Ovary (tissue), 9 donors: ENCODE results near the gene ASMTL. TPM values are rescaled to one million over a fixed set of nuclear protein-coding genes. Genes with fewer than 3 reads are reported as not detected.
"Not testable (repeated sequence)": the region's sequence is repeated elsewhere in the genome, so short reads cannot be mapped to it uniquely, and the experiment has no call there.

Experiments used
- DNase-seq, 5 donors: peaks; one replicate each; pipeline ENCODE4 v3.0.0-alpha.2; 2019 to 2020
- H3K27ac ChIP-seq, 2 donors: fragments of 200-600 bp; one replicate each; pipeline versions ENCODE4 v1.5.1 to v1.8.0; 2019 to 2022
- H3K27me3 ChIP-seq: fragments of 200-600 bp; one replicate; pipeline ENCODE4 v1.8.0; 2022
- H3K36me3 ChIP-seq: fragments of 200-600 bp; sonication (generic); one replicate; pipeline ENCODE4 v1.5.1; 2019
- H3K4me1 ChIP-seq: one replicate; pipeline ENCODE4 v1.8.1; 2013; ENCODE audit warnings: mild to moderate bottlenecking, moderate library complexity; ENCODE audit not compliant: insufficient read depth
- H3K4me3 ChIP-seq: fragments of 200-600 bp; sonication (generic); one replicate; pipeline ENCODE4 v1.5.1; 2017
- H3K9me3 ChIP-seq, 2 donors: fragments of 200-600 bp in 1 of 2; sonication (generic) in 1 of 2; one replicate each; pipeline versions ENCODE4 v1.5.1 to v1.8.1; 2013 to 2019; ENCODE audit warnings: mild to moderate bottlenecking in 1 of 2, moderate library complexity in 1 of 2
- EP300 ChIP-seq: sonication (generic); formaldehyde crosslinking; IDR thresholded peaks from one replicate; pipeline ENCODE4 v1.6.1; 2017; ENCODE audit warnings: antibody characterized with exemption
- POLR2A ChIP-seq: fragments of 450-650 bp; IDR thresholded peaks from one replicate; pipeline ENCODE4 v1.6.1; 2017; ENCODE audit warnings: antibody characterized with exemption, mild to moderate bottlenecking, moderate library complexity
- WGBS, 3 donors: extraction: QIAGEN DNeasy Blood & Tissue Kit in 1 of 3; methylation state at CpG; one replicate each; pipeline versions ENCODE4 v1.1.5 to v1.1.7; 2013 to 2017; 5-methylcytosine and 5-hydroxymethylcytosine counted together
- intact Hi-C, 4 donors: fragments of 100-400 bp; cut with DNase I; formaldehyde crosslinking; loops; one replicate each; pipeline versions ENCODE4 v1.11.0 to v1.15.1; 2022 to 2023
- polyA plus RNA-seq, 2 donors: library from polyadenylated mRNA; stranded (reverse); fragments of 200-250 nt in 1 of 2; fragments of 350-450 nt in 1 of 2; fragmentation: Illumina TruSeq in 1 of 2; extraction: RNeasy Lipid Tissue Mini Kit (QIAGEN cat#74804) in 1 of 2; gene quantifications; one replicate each; pipeline ENCODE4 v1.2.3, GENCODE V29; 2013 to 2014
- total RNA-seq, 7 donors: library from RNA; depleted of rRNA in 2 of 7; stranded (reverse); fragments of >200 nt in 2 of 7; fragmentation: NEBNext Ultra II Directional in 3 of 7; extraction: Animal tissue kit (Norgen Biotek cat#: 25700) in 3 of 7; gene quantifications; one replicate each; pipeline versions ENCODE4 v1.1.0 to v1.2.4, GENCODE V29; 2016 to 2023
- TF ChIP-seq, protein P1 (sequence below), 3 donors: fragments of 450-650 bp in 2 of 3; fragments of 200-600 bp in 1 of 3; IDR thresholded peaks; one replicate each; pipeline versions ENCODE4 v1.5.1 to v1.8.0; 2016 to 2022; ENCODE audit warnings: antibody characterized with exemption in 3 of 3, mild to moderate bottlenecking in 1 of 3
- donor health status: DM: no; HTN: no; CAD: no; lungs with moderate emphysema.
- donor health status: DM: no; HTN: no; CAD: no.
- donor health status: Bipolar disorder and iron deficiency.
- donor health status: DM: yes; HTN: yes; CAD: no.
- donor health status: DM: no; HTN: no; CAD: no.
- donor health status: DM: yes; HTN: yes; CAD: no.

The ASMTL gene
- total and polyA plus RNA-seq, 9 donors, result 21.3 to 48.9 (median 40.7) TPM

DNA sequence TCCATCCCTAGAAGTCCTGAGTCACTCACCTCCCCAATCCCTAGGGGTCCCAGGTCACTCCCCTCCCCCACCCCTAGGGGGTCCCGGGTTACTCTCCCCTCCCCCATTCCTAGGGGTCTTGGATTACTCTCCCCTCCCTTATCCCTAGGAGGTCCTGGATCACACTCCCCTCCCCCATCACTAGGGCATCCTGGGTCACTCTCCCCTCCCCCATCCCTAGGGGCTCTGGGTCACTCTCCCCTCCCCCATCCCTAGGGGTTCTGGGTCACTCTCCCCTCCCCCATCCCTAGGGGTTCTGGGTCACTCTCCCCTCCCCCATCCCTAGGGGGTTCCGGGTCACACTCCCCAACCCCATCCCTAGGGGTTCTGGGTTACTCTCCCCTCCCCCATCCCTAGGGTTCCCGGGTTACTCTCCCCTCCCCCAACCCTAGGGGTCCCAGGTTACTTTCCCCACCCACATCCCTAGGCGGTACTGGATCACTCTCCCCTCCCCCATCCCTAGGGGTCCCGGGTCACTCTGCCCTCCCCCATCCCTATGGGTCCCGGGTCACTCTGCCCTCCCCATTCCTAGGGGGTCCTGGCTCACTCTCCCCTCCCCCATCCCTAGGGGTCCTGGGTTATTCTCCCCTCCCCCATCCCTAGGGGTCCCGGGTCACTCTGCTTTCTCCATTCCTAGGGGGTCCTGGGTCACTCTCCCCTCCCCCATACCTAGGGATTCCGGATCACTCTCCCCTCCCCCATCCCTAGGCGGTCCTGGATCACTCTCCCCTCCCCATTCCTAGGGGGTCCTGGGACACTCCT is 2.1 kb downstream of the ASMTL start:
- no peak overlapping the region for H3K4me3 ChIP-seq
- no peaks in the 10 kb centered on the region for H3K36me3 ChIP-seq
- no peaks in the 10 kb centered on the region for H3K27me3 ChIP-seq
- 73 to 76% (median 75%) methylated on average over 9 of the region's 9 CpGs for WGBS, 3 donors
- intact Hi-C loops, result loop anchor here in 3 of 4 donors (5.0 to 10.0 kb wide), 4 partner anchors 142 to 1154 kb away; partner anchors contain the start of gene AKAP17A (in 2 of the 3)
- no peak overlapping the region for H3K27ac ChIP-seq
- peak in 2 of 5 donors; percentile 33 to 53 for DNase-seq
- no peaks in the 10 kb centered on the region for H3K9me3 ChIP-seq
- H3K4me1 ChIP-seq, result peaks cover 7% of the 10 kb centered on the region
- TF ChIP-seq, protein P1, sequence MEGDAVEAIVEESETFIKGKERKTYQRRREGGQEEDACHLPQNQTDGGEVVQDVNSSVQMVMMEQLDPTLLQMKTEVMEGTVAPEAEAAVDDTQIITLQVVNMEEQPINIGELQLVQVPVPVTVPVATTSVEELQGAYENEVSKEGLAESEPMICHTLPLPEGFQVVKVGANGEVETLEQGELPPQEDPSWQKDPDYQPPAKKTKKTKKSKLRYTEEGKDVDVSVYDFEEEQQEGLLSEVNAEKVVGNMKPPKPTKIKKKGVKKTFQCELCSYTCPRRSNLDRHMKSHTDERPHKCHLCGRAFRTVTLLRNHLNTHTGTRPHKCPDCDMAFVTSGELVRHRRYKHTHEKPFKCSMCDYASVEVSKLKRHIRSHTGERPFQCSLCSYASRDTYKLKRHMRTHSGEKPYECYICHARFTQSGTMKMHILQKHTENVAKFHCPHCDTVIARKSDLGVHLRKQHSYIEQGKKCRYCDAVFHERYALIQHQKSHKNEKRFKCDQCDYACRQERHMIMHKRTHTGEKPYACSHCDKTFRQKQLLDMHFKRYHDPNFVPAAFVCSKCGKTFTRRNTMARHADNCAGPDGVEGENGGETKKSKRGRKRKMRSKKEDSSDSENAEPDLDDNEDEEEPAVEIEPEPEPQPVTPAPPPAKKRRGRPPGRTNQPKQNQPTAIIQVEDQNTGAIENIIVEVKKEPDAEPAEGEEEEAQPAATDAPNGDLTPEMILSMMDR (IDR thresholded peaks at IDR 0.05), result no peak
- no peak for TF ChIP-seq POLR2A
- TF ChIP-seq EP300, result no peak

DNA sequence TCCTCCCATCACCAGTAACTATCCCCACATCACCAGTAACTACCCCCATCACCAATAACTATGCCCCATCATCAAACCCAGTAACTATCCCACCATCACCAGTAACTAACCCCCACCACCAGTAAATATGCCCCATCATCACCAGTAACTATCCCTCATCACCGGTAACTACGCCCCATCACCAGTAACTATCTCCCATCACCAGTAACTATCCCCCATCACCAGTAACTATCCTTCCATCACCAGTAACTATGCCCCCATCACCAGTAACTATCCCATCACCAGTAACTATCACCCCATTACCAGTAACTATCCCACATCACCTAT is 2.9 kb downstream of the ASMTL start:
- no peaks in the 10 kb centered on the region for H3K36me3 ChIP-seq
- no peaks in the 10 kb centered on the region for H3K9me3 ChIP-seq
- no peak for DNase-seq
- no peaks in the 10 kb centered on the region for H3K27me3 ChIP-seq
- peaks cover 7% of the 10 kb centered on the region for H3K4me1 ChIP-seq
- intact Hi-C loops, result loop anchor here in 3 of 4 donors (5.0 to 10.0 kb wide), 4 partner anchors 143 to 1155 kb away; partner anchors contain the start of gene AKAP17A (in 2 of the 3)
- H3K4me3 ChIP-seq, result no peak overlapping the region
- TF ChIP-seq EP300, result no peak
- no peak for TF ChIP-seq POLR2A
- TF ChIP-seq, protein P1 (IDR thresholded peaks at IDR 0.05), result no peak
- no peak overlapping the region for H3K27ac ChIP-seq
- WGBS, 3 donors, result 89 to 98% (median 97%) methylated on average over 2 of the region's 2 CpGs

DNA sequence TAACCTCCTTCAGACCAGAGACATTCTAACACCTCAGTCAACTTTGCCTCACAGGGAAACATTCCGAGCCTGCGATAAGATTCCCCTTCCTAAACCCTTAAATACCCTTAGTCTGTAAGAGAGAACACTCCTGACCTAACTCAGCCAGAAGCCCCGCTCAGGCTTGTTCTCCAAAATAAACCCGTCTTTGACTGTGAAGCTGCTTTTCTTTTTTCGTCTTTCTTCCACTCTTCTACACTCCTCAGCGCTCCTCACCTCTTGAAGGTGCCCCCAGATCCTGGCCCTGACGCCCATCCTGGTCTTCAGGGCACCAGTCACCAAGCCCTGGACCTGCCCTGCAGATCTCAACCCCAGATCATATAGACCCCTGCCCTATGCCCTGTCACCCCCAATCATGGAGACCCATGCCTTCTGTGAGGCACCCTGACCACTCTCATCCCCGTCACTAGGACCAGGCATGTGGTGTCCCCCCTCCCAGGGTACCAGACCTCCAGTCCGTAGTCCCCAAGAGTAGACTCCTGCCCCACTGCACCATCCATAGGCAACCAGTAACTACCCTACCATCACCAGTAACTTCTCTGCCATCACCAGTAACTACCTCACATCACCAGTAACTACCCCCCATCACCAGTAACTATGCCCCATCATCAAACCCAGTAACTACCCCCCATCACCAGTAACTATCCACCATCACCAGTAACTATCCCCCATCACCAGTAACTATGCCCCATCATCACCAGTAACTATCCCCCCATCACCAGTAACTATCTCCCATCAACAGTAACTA is 3.5 kb downstream of the ASMTL start:
- intact Hi-C loops, result no loop called here
- H3K27ac ChIP-seq, result no peak overlapping the region
- no peaks in the 10 kb centered on the region for H3K27me3 ChIP-seq
- TF ChIP-seq POLR2A, result no peak
- TF ChIP-seq, protein P1 (IDR thresholded peaks at IDR 0.05), result no peak
- TF ChIP-seq EP300, result no peak
- peaks cover 7% of the 10 kb centered on the region for H3K4me1 ChIP-seq
- DNase-seq, result peak in 1 of 5 donors; percentile 25
- H3K9me3 ChIP-seq, result no peaks in the 10 kb centered on the region
- no peaks in the 10 kb centered on the region for H3K36me3 ChIP-seq
- 87 to 91% (median 88%) methylated on average over 9 of the region's 9 CpGs for WGBS, 3 donors
- H3K4me3 ChIP-seq, result no peak overlapping the region

DNA sequence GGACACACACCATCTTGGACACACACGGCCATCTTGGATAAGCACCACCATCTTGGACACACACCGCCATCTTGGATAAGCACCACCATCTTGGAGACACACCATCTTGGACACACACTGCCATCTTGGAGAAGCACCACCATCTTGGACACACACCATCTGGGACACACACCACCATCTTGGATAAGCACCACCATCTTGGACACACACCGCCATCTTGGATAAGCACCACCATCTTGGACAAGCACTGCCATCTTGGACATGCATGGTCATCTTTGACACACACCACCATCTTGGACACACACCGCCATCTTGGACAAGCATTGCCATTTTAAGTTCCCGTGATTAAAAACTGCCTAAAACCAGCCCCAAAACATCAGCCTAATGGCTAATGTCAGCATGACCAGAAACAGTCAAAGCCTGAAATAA is 4.1 kb downstream of the ASMTL start:
- H3K4me1 ChIP-seq, H3K36me3 ChIP-seq, H3K27ac ChIP-seq, intact Hi-C loops, H3K4me3 ChIP-seq, H3K9me3 ChIP-seq, H3K27me3 ChIP-seq: not testable (repeated sequence)
- DNase-seq, result peak in 2 of 5 donors; percentile 2 to 6
- 96 to 98% (median 97%) methylated on average over 5 of the region's 5 CpGs for WGBS, 3 donors

DNA sequence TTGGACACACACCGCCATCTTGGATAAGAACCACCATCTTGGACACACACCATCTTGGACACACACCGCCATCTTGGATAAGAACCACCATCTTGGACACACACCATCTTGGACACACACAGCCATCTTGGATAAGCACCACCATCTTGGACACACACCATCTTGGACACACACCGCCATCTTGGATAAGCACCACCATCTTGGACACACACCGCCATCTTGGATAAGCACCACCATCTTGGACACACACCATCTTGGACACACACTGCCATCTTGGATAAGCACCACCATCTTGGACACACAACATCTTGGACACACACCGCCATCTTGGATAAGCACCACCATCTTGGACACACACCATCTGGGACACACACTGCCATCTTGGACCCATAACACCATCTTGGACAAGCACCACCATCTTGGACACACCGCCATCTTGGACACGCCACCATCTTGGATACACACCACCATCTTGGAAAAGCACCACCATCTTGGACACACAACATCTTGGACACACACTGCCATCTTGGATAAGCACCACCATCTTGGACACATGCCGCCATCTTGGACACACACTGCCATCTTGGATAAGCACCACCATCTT is 4.6 kb downstream of the ASMTL start:
- H3K4me3 ChIP-seq, H3K27ac ChIP-seq, H3K36me3 ChIP-seq, intact Hi-C loops, H3K27me3 ChIP-seq, H3K9me3 ChIP-seq, H3K4me1 ChIP-seq: not testable (repeated sequence)
- peak in 2 of 5 donors; percentile 12 to 25 for DNase-seq
- 92 to 99% (median 94%) methylated on average over 8 of the region's 8 CpGs for WGBS, 3 donors

DNA sequence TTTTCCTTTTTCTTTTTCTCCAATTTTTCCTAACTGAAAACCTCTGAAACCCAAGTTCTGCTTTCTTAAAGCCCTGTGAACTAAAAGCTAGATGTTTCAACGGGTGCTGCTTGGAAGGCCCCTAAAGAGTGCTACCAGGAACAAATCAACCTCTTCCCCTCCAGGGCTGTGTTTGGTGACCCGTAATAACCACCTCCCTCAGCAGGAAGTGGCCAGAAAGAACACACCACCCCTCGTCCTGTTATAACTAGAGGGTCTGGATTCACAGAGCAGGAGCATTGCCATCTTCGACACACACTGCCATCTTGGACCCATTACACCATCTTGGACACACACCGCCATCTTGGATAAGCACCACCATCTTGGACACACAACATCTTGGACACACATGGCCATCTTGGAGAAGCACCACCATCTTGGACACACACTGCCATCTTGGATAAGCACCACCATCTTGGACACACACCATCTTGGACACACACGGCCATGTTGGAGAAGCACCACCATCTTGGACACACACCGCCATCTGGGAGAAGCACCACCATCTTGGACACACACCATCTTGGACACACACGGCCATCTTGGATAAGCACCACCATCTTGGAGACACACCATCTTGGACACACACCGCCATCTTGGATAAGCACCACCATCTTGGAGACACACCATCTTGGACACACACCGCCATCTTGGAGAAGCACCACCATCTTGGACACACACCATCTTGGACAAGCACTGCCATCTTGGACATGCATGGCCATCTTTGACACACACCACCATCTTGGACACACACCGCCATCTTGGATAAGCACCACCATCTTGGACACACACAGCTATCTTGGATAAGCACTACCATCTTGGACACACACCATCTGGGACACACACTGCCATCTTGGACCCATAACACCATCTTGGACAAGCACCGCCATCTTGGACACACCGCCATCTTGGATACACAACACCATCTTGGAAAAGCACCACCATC is 5.4 kb downstream of the ASMTL start:
- intact Hi-C loops, H3K9me3 ChIP-seq, H3K4me1 ChIP-seq, H3K4me3 ChIP-seq, H3K27ac ChIP-seq, H3K36me3 ChIP-seq, H3K27me3 ChIP-seq: not testable (repeated sequence)
- WGBS, 3 donors, result 93 to 96% (median 94%) methylated on average over 13 of the region's 13 CpGs
- peak in 2 of 5 donors; percentile 6 to 16 for DNase-seq
